ENCODE results near the gene FRS3.
"Not testable (repeated sequence)": the region's sequence is repeated elsewhere in the genome, so short reads cannot be mapped to it uniquely, and the experiment has no call there.

The FRS3 gene, protein sequence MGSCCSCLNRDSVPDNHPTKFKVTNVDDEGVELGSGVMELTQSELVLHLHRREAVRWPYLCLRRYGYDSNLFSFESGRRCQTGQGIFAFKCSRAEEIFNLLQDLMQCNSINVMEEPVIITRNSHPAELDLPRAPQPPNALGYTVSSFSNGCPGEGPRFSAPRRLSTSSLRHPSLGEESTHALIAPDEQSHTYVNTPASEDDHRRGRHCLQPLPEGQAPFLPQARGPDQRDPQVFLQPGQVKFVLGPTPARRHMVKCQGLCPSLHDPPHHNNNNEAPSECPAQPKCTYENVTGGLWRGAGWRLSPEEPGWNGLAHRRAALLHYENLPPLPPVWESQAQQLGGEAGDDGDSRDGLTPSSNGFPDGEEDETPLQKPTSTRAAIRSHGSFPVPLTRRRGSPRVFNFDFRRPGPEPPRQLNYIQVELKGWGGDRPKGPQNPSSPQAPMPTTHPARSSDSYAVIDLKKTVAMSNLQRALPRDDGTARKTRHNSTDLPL

DNA sequence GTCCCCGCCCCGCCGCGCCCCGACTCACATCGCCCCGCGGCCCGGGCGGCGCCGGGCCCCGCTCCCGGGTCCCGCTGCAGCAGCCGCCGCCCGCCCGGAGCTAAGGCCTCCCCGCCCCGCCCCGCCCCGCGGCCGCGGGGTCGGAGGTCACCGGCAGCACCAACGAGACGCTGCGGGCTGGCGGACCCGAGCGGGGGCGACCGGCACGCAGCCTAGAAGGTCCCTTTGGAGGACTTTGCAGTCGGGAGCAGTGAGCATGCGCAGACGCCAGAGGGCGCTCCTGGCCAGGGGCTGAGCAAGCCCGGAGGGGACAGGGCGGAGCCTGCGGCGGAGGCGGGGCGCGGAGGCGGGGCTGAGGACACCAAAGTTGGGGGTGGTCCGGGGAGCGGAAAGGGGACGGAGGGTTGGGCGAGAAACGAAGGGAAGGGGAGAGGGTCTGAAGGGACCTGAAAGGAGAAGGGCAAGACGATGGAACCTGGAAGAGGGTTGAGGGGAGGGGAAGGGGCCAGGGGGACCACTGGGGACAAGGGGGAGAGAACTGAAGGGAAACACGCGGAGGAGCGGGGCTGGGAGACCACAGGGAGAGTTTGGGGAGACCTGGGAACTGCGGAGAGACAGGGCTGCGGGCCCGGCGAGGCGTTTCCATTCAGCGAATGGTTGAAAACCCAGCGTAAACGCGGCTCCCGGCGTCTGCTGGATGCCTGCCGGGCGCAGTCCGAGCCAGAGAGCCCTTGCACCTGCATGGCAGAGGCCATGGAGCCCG, at the start of gene FRS3:
Gene FRS3, minus strand, starts transcription at position 113 of the 763 bp plus-strand sequence. CDS start 2,913 bp downstream, outside the sequence.
- DNase-seq, result peak; percentile 91

DNA sequence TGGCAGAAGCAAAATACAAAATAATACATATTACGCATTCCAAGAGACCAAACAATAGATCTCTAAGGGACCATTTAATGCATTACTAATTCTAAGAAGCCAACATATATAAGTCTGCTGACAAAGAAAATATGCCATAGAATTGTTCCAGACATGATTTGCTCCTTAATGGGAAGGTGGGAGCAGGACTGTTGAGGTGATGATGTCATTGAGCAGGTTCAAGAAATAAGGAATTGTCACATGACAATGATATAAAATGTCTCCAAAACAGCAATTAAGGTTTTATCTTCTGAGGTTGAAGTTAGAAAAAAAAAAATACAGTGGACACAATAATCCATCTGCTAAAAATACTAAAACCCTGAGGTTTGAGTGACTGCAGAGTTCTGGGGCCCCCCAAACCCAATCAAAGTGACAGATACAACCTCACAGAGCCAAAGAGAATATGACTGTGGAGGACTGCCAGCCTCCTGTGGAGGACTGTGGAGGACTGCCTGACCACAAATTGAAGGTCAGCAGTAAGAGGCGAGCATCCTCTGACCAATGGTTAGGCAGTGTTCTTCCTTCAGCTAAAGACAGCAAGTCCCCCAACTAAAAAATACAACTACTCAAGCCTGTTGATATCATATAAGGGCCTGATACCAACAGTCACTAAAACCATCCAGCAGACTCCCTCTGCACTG, 46.8 kb upstream of the FRS3 start:
- no peak for DNase-seq

DNA sequence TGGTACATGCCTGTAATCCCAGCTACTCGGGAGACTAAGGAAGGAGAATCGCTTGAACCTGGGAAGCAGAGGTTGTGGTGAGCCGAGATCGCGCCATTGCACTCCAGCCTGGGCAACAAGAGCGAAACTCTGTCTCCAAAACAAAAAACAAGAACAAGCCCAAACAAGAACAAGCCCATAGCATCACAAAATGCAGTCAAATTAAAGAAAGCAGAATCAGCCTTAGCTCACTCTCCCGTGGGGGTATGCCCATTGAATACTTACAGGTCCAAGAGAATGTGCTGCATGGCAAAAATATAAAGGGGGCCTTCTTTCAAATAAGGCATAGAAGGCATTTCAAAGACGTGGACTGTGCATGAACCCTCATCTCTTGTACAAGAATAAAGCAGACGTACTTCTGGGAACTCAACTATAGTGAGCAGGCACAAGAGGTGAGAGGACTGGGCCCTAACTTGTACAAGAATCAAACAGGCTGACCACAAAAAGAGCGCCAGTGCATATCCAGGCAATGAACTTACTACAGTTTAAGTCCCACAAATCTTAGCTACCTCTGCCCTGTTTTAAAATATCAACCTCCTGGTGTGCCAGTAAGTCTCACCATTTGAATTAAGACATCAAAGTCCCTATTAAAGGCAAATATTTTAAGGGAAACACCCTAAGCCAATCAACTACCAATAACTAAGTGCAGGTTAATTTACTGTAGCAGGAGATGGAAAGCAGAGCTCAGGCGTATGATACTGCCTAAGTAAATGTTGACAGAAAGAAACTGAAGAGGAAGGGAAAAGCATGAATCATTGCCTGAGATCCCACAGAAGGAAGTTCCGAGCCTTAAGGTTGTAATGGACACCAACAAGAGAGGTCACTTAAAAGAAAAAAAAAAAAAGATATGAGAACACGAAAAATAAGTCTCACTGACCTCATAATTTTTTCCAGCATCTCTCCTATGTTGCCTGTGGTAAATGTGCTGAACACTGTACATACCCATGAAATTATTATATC, 45.2 kb upstream of the FRS3 start:
- DNase-seq, result peak; percentile 9

DNA sequence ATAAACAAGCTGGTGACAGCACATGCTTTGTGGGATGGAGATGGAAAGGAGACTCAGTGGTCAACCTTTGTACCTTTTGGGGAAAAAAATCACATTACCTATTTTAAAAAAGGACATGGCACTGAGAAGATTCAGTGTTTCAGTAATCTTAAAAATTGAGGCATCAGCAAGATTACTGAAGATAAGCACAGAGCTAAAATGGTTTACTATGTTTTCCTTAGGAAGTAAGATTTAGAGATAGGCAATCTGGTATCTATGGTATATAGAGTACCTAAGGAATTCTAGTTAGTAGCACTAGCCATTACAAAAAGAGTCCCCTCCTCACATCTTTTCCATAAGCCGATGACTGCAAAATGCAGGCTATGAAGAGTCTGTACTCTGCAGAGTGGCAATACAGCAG, 43.5 kb upstream of the FRS3 start:
- DNase-seq, result no peak

DNA sequence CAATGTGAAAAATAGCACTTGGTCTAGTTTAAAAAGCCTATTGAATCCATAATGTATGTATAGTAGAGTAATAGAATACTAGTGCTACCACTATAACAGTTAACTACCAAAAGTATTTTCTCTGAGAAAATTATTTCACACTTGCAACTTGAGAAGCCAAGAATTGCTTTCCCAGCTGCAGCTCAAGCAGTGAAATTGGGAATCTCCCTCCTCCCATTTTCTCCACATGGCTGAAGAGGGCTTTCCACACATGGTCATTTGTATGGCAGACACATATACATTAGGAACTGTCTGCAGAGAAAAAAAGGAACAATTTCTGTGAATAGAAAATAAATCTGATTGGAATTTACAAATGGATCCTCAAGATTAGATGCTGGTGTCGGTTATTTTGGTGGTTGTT, 42.3 kb upstream of the FRS3 start:
- no peak for DNase-seq

DNA sequence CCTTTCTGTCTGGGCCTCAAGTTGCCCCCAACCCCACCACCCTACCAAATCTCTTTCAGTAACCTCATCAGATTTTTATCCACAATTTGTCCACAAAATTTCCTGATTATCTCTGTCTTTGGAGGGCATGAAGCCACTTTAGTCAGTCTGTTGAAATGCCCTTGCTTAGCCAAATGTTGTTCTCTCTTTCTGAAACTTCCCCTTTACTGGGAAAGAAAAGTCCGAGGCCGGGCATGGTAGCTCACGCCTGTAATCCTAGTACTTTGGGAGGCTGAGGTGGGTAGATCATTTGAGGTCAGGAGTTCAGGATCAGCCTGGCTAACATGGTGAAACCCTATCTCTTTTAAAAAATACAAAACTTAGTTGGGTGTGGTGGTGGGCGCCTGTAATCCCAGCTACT, 41.6 kb upstream of the FRS3 start:
- no peak for DNase-seq

DNA sequence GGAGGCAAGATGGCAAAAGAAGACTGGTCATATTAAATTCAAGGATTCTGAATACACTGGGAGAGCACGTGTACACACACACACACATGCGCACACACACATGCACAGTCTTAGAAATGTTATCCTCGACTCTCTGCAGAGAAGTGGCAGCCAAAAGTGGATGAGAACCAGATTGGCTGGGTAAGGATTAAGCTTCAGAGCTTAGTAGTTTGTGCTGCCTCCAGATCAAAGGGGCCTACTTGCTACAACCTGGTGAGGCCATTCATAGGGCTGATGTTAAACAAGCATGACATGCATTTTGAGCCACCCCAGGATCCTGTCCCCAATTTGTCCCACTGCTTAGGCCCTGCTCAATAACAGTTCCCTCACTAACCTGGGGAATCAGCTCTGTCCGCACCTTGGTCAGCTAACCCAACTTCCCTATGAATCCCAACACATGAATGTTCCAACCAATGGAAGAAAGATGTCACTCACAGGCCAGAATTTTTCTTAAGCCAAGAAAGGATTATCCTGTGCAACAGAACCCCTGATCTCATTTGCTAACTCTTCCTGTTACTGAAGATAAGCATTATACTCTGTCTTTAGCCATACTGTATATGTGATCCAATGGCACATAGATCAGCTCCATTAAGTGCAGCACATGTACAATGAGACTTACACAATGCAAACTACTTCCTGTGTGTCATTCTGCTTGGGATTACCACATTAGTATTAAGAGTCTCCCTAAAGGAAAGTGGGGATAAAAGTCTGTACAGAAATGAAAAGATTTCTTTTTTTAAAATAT, 38.8 kb upstream of the FRS3 start:
- no peak for DNase-seq

DNA sequence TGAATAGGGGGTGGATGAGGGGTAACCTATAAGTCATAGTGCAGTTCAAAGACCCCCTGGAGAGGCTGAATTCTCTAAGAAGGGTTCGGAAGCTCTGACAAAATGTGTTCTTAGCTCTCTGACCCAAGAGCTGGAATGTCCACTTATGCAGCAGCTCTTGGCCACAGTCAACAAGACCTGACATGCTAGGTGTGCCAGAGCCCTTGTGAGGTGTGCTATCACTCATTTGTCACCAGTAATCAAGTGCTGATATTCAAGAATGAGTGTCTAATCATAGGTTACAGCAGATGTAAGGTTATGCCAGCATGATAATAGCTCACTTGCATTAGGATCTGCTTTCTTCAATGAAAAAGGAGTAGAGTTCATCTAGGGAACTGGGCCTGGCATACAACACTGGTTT, 35.9 kb upstream of the FRS3 start:
- DNase-seq, result no peak

DNA sequence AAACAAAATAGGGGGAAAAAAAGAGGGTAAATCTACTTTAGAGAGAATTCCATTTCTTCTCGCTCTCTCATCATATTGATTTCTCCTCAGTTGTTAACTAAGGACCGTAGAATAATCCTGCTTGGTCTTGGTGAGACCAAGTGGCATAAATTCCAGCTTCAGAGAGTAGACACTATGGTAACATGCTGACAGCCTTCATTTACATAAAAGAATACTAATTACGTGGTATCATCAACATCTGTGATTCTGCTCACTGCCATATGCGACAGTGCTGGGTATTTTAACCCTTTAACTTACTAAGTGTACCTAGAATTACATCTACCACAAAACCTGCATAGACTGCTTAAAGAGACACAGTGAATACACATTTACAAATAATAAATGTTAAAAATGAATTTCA, 34.9 kb upstream of the FRS3 start:
- no peak for DNase-seq

DNA sequence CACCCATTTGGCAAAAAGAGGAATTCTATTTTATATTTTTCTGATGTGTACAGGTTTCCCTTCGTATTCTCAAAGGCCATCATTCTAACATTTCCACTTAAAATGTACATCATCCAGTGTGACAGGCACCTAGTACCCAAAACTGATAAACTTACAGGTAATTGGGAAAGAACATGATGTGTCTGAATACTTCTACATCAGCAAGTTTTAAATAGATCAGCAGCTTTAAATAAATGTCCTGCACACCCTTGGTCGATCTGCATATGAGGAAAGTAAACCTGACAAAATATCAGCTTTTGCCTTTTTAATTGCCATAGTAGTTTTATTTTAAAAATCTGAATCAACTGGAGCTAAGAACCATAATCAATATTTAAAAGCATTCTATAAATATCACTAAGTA, 34.3 kb upstream of the FRS3 start:
- DNase-seq, result no peak

DNA sequence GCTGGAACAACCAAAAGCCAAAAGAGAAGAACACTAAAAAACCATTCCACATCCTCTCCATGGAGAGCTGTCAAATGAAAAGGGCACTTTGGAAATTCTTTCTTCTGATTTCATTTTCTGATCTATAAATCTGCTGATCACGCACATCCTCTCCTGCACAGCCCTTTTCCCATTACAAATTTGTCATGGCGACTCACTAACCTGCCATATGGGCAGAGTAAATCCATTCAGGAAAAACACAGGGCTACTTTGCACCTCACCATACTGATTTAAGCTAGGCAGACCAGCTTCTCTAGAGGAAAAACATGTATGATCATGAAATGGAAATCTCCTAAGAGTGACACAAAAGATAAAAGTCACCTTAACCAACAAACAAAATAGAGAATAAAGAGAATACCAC, 33.8 kb upstream of the FRS3 start:
- peak; percentile 4 for DNase-seq

DNA sequence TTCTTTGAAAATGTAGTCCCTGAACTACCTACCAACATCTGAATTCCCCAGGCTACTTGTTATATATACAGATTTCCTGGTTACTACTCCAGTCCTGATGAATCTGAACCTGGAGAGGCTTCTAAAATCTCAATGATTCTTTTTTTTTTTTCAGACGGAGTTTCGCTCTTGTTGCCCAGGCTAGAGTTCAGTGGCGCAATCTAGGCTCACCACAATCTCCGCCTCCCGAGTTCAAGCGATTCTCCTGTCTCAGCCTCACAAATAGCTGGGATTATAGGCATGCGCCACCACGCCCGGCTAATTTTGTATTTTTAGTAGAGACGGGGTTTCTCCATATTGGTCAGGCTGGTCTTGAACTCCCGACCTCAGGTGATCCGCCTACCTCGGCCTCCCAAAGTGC, 32.2 kb upstream of the FRS3 start:
- not testable (repeated sequence) for DNase-seq

DNA sequence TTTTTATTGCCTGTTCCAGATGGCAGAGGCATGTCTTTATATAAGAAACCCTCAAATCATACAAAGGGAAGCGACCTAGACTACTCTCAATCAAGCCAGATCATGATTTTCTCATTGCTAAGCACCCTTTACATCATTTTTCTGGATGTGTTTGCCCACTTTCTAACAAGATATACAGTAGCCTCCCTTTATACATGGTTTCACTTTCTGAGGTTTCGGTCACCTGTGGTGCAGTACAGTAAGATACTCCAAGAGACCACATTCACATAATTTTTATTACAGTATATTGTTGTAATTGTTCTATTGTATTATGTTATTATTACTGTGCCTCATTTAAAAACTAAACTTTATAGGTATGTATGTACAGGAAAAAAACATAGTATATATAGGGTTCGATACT, 31.4 kb upstream of the FRS3 start:
- DNase-seq, result no peak

DNA sequence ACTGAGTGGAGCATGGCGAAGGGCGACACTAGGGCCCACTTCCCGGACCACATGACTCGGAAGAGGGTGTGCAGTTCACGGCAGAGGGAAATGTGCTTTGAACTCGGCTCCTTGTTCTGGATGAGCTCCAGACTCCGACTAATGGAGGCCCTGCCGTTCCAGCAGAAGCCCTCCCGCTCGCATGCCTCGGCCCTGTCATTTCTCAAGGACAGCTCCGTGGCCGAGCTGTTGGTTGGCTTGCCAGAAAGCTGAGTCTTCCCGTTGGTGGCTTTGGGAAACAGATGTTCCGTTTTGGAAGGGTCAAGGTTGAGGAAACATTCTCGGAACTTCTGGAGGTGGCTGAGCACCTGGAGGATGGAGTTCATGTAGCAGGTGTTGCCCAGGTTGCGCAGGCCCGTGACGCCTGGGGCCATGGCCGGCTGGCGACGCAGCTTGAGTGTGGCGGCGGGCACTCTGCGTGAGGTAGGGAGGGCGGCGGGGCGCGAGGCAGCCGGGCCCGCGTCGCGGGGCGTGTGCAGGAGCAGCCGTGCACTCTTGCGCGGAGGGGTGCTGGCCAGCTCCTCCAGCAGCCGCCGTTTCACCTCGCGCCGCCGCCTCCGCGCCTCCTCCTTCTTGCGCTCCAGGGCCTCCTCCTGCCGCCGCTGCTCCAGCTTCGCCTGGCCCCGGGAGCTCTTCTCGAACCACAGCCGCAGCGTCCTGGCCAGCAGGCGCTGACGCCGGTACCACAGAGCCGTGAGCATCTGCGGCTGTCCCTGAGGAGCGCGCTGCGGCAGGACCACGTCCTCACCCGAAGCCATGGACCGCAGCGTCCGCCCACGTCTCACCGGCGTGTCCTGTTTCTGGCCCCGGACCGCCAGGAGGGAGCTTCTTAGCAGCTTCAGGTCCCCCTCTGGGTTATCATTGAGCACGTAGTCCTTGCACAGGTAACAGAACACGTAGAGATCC, 26.4 kb upstream of the FRS3 start:
- DNase-seq, result no peak

DNA sequence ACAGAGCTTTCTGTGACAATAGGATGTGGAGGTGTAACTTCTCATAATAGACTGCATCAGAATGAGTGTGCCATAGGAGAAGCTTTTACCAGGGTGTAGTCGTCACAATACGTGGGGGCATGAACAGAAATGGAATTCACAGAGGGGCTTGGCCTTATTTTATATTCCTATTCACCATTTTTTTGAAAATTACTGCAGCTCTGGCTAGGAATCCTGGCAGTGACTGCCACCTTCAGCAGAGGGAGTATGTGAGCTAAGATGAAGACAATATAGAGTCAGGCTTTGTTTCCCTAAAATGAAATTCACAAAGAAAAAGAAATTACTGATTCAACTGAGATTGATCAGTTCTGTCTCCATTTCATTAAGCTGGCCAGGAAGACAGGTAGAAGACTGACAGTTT, 21.7 kb upstream of the FRS3 start:
- DNase-seq, result peak; percentile 19

DNA sequence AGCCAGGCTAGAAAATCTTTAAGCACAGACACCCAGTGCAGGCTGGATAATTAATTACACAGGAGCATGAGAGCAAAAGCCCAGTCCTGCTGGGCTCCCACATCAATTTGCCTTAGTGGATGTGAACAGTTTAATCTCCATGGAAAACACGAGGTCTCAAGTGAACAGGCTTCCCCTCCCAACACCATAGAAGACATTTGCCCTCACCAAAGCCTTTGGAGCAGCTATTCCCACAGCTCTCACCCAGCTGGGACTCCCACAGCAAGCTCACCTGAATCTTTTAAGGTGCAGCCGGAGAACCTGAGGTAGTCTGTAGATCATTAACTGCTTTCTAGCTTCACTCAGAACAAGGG, 19.8 kb upstream of the FRS3 start:
- DNase-seq, result no peak

DNA sequence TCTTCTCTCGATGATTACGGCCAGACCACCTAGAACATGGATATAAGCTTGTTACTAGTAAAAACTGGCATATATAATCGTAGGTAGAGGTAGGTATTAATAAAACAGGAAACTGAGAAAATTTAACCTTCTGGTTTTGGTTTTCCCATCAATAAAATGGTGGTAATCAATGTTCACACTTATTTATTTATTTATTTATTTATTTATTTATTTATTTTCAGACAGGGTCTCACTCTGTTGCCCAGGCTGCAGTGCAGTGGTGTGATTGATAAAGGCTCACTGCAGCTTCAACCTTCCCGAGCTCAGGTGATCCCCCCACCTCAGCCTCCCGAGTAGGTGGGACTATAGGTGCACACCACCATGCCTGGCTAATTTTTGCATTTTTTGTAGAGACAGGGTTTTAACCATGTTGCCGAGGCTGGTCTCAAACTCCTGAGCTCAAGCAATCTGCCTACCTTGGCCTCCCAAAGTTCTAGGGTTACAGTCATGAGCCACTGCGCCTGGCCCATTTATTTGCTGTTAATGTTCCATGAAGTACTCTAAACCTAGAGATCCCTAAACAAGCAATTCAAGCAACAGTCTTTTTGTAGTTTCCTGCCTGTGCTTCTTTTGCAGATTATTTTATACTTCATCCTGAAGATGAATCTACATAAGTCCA, 19.3 kb upstream of the FRS3 start:
- DNase-seq, result no peak

DNA sequence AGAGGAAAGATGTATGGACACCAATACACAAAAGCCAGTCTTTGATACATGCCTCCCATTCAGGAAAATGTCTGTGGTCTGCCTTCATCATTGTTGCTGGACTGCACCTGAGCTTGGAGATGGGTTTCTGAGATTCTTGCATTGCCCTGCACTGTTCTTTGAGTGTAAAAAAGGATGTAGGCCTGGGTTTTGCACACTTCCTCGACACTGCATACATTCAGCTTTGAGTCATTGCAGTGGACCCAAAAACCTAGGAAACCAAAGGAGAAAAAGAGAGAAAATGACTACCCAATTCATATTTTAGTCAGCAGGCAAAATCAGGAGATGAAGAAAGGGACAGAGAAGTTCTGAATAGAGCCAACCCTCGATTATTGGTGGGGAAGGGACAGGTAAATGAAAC, 16.8 kb upstream of the FRS3 start:
- no peak for DNase-seq

DNA sequence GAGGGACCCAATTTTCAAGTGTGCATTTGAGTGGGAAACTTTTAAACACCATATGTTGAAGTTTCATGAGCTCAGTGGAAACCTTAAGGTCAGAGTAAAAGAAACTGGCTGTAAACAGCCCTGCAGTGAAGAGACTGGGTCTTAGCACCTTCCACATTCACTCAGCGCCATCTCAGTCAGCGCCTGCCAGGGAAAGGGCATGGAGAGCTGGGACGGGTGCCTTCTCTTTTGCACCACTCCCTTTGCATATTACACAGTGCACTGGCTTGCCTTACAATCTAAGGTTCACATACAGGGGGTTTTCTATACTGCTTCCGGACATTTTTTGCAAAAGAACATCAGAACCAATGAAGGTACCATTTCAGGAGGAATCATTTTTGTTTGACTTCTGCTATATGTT, 12.3 kb upstream of the FRS3 start:
- DNase-seq, result no peak

DNA sequence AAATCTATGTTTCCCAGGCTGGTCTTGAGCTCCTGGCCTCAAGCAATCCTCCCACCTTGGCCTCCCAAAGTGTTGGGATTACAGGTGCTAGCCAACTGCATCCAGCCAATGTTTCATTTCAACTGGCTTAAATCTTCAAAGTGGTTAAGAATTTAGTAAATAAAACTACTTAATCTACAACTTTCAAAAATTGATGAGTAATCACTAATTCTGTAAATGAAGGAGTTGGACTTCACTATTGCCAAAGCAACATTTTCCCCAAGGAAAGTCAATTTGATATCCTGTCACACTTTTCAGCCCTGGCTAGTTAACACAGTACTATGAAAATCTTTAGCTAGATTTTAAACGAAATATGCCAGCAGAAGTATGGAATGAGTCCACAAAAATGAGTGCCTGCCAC, 11.6 kb upstream of the FRS3 start:
- DNase-seq, result no peak

Data from EL (cell line).